Upper lobe of left lung (tissue), 6 donors: ENCODE measurements around the gene KIF26B. TPM values are rescaled to one million over a fixed set of nuclear protein-coding genes. Genes with fewer than 3 reads are reported as not detected.
"Not testable (repeated sequence)": the region's sequence is repeated elsewhere in the genome, so short reads cannot be mapped to it uniquely, and the experiment has no call there.

Source experiments
- ATAC-seq, 2 donors: fragments of 200-7000 bp; cut with Tn5 transposase; one replicate each; pipeline ENCODE4 v1.9.1; 2022; ENCODE audit warnings: mild to moderate bottlenecking in 2 of 2, moderate library complexity in 2 of 2; ENCODE audit not compliant: low FRiP score in 2 of 2
- DNase-seq, 2 donors: peaks; one replicate each; pipeline ENCODE4 v3.0.0-alpha.2; 2019 to 2020
- H3K27ac ChIP-seq, 4 donors: fragments of 200-600 bp; sonication (generic); one replicate each; pipeline ENCODE4 v1.5.1; 2016 to 2019
- H3K27me3 ChIP-seq, 4 donors: fragments of 200-600 bp; sonication (generic); one replicate each; pipeline ENCODE4 v1.5.1; 2017 to 2019
- H3K36me3 ChIP-seq, 4 donors: fragments of 200-600 bp; sonication (generic); one replicate each; pipeline ENCODE4 v1.5.1; 2016 to 2019
- H3K4me1 ChIP-seq, 4 donors: fragments of 200-600 bp; sonication (generic); one replicate each; pipeline ENCODE4 v1.5.1; 2018 to 2019
- H3K4me3 ChIP-seq, 4 donors: fragments of 200-600 bp; sonication (generic); one replicate each; pipeline ENCODE4 v1.5.1; 2017 to 2019; ENCODE audit warnings: mild to moderate bottlenecking in 2 of 4, moderate library complexity in 1 of 4
- H3K9me3 ChIP-seq, 4 donors: fragments of 200-600 bp; sonication (generic); one replicate each; pipeline ENCODE4 v1.5.1; 2018 to 2019
- CTCF ChIP-seq, 6 experiments: fragments of 450-650 bp in 4 of 6; fragments of 200-600 bp in 2 of 6; sonication (generic) in 2 of 6; IDR thresholded peaks; one replicate each; pipeline ENCODE4 v1.5.1; 2016 to 2019; ENCODE audit warnings: antibody characterized with exemption in 6 of 6
- EP300 ChIP-seq, 4 donors: sonication (generic); formaldehyde crosslinking; IDR thresholded peaks; one replicate each; pipeline ENCODE4 v1.5.1; 2017; ENCODE audit warnings: antibody characterized with exemption in 4 of 4, control low read depth in 2 of 4
- POLR2A ChIP-seq, 4 donors: fragments of 450-650 bp; IDR thresholded peaks; one replicate each; pipeline ENCODE4 v1.5.1; 2016 to 2017; ENCODE audit warnings: antibody characterized with exemption in 4 of 4, mild to moderate bottlenecking in 2 of 4
- POLR2AphosphoS5 ChIP-seq, 2 donors: sonication (generic); formaldehyde crosslinking; IDR thresholded peaks; one replicate each; pipeline ENCODE4 v1.5.1; 2017; ENCODE audit warnings: antibody characterized with exemption in 2 of 2
- WGBS, 2 donors: methylation state at CpG; one replicate each; pipeline ENCODE4 v1.1.5; 2017 to 2018; 5-methylcytosine and 5-hydroxymethylcytosine counted together
- total RNA-seq, 6 donors: library from RNA; depleted of rRNA in 4 of 6; stranded (reverse); fragments of >200 nt in 4 of 6; gene quantifications; one replicate each; pipeline versions ENCODE4 v1.1.0 to v1.2.1, GENCODE V29; 2016 to 2021
- donor health status: DM: no; HTN: no; CAD: no; lungs with moderate emphysema.
- donor health status: DM: no; HTN: yes; CAD: no; lungs with severe emphysema.

Gene KIF26B
- total RNA-seq, 6 donors from 2014 or later = 1.2 to 4.3 (median 2.1) TPM

- 82 to 84% methylated on average over 25 of the region's 25 CpGs for WGBS, 2 donors
- Histone ChIP-seq H3K4me1 (no peaks in the 10 kb centered on the region), H3K4me3 (no peak overlapping the region), H3K27ac (no peak overlapping the region), H3K27me3 (no peaks in the 10 kb centered on the region), H3K36me3 (no peaks in the 10 kb centered on the region), H3K9me3 (no peaks in the 10 kb centered on the region)
- TF ChIP-seq POLR2A (IDR thresholded peaks at IDR 0.05) (no peak), CTCF (IDR thresholded peaks at IDR 0.05) (no peak), EP300 (IDR thresholded peaks at IDR 0.05) (no peak), POLR2AphosphoS5 (IDR thresholded peaks at IDR 0.05) (no peak)
- DNase-seq (no peak), ATAC-seq (no peak)
Observed at GRCh38 chr1:245345191-245345884, 190.6 kb downstream of the KIF26B start.

GRCh38 chr1:245348626-245349025 lies 193.8 kb downstream of the KIF26B start:
- no peaks in the 10 kb centered on the region for H3K9me3 ChIP-seq
- no peaks in the 10 kb centered on the region for H3K36me3 ChIP-seq
- no peaks in the 10 kb centered on the region for H3K27me3 ChIP-seq
- no peak overlapping the region for H3K4me3 ChIP-seq
- ATAC-seq (no peak), DNase-seq (no peak)
- H3K4me1 ChIP-seq = no peaks in the 10 kb centered on the region
- H3K27ac ChIP-seq = no peak overlapping the region
- TF ChIP-seq POLR2A (IDR thresholded peaks at IDR 0.05) (no peak), POLR2AphosphoS5 (IDR thresholded peaks at IDR 0.05) (no peak), CTCF (IDR thresholded peaks at IDR 0.05) (no peak), EP300 (IDR thresholded peaks at IDR 0.05) (no peak)
- WGBS, 2 donors = 93 to 97% methylated on average over 9 of the region's 9 CpGs

GRCh38 chr1:245353411-245353810 lies 198.6 kb downstream of the KIF26B start:
- Histone ChIP-seq H3K27me3 (no peaks in the 10 kb centered on the region), H3K27ac (no peak overlapping the region), H3K4me1 (no peaks in the 10 kb centered on the region), H3K9me3 (no peaks in the 10 kb centered on the region), H3K4me3 (no peak overlapping the region), H3K36me3 (no peaks in the 10 kb centered on the region)
- 82 to 93% methylated on average over 7 of the region's 7 CpGs for WGBS, 2 donors
- no peak for DNase-seq
- ATAC-seq = no peak
- TF ChIP-seq POLR2AphosphoS5 (IDR thresholded peaks at IDR 0.05) (no peak), CTCF (IDR thresholded peaks at IDR 0.05) (no peak), POLR2A (IDR thresholded peaks at IDR 0.05) (no peak), EP300 (IDR thresholded peaks at IDR 0.05) (no peak)

GRCh38 chr1:245353915-245354775 lies 199.4 kb downstream of the KIF26B start:
- no peaks in the 10 kb centered on the region for H3K27me3 ChIP-seq
- ATAC-seq (no peak), DNase-seq (no peak)
- TF ChIP-seq POLR2AphosphoS5 (IDR thresholded peaks at IDR 0.05) (no peak), POLR2A (IDR thresholded peaks at IDR 0.05) (no peak), EP300 (IDR thresholded peaks at IDR 0.05) (no peak), CTCF (IDR thresholded peaks at IDR 0.05) (no peak)
- WGBS, 2 donors = 87 to 90% methylated on average over 18 to 19 of the region's 19 CpGs
- H3K4me1 ChIP-seq = no peaks in the 10 kb centered on the region
- no peaks in the 10 kb centered on the region for H3K9me3 ChIP-seq
- no peak overlapping the region for H3K4me3 ChIP-seq
- H3K27ac ChIP-seq = no peak overlapping the region
- H3K36me3 ChIP-seq = no peaks in the 10 kb centered on the region

GRCh38 chr1:245355851-245356630 lies 201.3 kb downstream of the KIF26B start:
- not testable (repeated sequence) for H3K36me3 ChIP-seq, H3K27me3 ChIP-seq, ATAC-seq, H3K27ac ChIP-seq, H3K4me3 ChIP-seq, DNase-seq, H3K4me1 ChIP-seq, H3K9me3 ChIP-seq
- WGBS, 2 donors = 92 to 93% methylated on average over 14 of the region's 14 CpGs
